Endothelial cell of umbilical vein (primary cell): Measurements from ENCODE around the gene TCF7. TPM values are rescaled to one million over a fixed set of nuclear protein-coding genes. Genes with fewer than 3 reads are reported as not detected.

Experiments
- BruUV-seq: library from RNA; stranded (reverse); fragments of 400-500 nt; replicated peaks from 2 replicates; lab custom pipeline; 2021; lab: Mats Ljungman, UMichigan
- CTCF ChIA-PET: fragments of 300-600, 350-600 bp; sonication (Branson Sonifier 250); formaldehyde crosslinking; loops from one replicate; lab custom pipeline; 2021; ENCODE audit warnings: antibody characterized with exemption, inconsistent platforms; lab: Charles Lee
- POLR2A ChIA-PET: fragments of 300-600, 350-600 bp; sonication (Branson Sonifier 250); formaldehyde crosslinking; loops from one replicate; lab custom pipeline; 2021; ENCODE audit warnings: antibody characterized with exemption, inconsistent platforms; lab: Charles Lee
- DNase-seq: peaks from one replicate; pipeline ENCODE4 v3.0.0-alpha.2; 2011; ENCODE audit warnings: low read depth, low spot score
- FAIRE-seq: peaks from 2 replicates; lab custom pipeline; 2011; peaks lifted over from hg19 to GRCh38; lab: Jason Lieb, UNC
- H2AFZ ChIP-seq: 2 replicates; pipeline ENCODE4 v1.6.0; 2012; ENCODE audit warnings: low read depth, low read length, control low read depth, inconsistent platforms
- H3K27ac ChIP-seq: 2 replicates; pipeline ENCODE4 v1.5.1; 2011; ENCODE audit warnings: low read depth, mild to moderate bottlenecking, control low read depth, low read length, moderate library complexity; ENCODE audit not compliant: insufficient read depth
- H3K27me3 ChIP-seq, 2 experiments: 2 replicates each; pipeline versions ENCODE4 v1.6.0 to v1.6.1; 2011; ENCODE audit warnings: low read length in 2 of 2, mixed read lengths in 1 of 2; ENCODE audit not compliant: control insufficient read depth in 2 of 2, insufficient read depth in 2 of 2
- H3K36me3 ChIP-seq, 2 experiments: 2 replicates in 1 of 2; 3 replicates in 1 of 2; pipeline ENCODE4 v1.5.1; 2011; ENCODE audit warnings: low read length in 2 of 2, mild to moderate bottlenecking in 1 of 2, moderate library complexity in 1 of 2; ENCODE audit not compliant: control insufficient read depth in 2 of 2, insufficient read depth in 2 of 2; ENCODE audit errors: extremely low read depth in 1 of 2
- H3K4me1 ChIP-seq: 3 replicates; pipeline ENCODE4 v1.5.1; 2011; ENCODE audit warnings: mild to moderate bottlenecking, low read length; ENCODE audit not compliant: control insufficient read depth, insufficient read depth; ENCODE audit errors: extremely low read depth
- H3K4me2 ChIP-seq: 2 replicates; pipeline ENCODE4 v1.6.1; 2011; ENCODE audit warnings: low read length, control low read depth, mixed read lengths; ENCODE audit not compliant: insufficient read depth
- H3K4me3 ChIP-seq, 3 experiments: fragments of 200-600 bp in 1 of 3; sonication (generic), shearing (Covaris generic) in 1 of 3; replicated peaks in 1 of 3; 2 replicates each; pipeline ENCODE4 v1.5.1; 2011 to 2016; ENCODE audit warnings: control low read depth in 3 of 3, low read length in 3 of 3, mild to moderate bottlenecking in 2 of 3, inconsistent platforms in 1 of 3, low read depth in 1 of 3, moderate library complexity in 1 of 3; ENCODE audit not compliant: insufficient read depth in 1 of 3
- H3K79me2 ChIP-seq: 2 replicates; pipeline ENCODE4 v1.6.0; 2012; ENCODE audit warnings: low read length, inconsistent platforms; ENCODE audit not compliant: control insufficient read depth, insufficient read depth
- H3K9ac ChIP-seq: replicated peaks from 2 replicates; pipeline ENCODE3; 2011; ENCODE audit warnings: low read length, control low read depth; ENCODE audit not compliant: insufficient read depth; ENCODE audit errors: extremely low read depth
- H3K9me1 ChIP-seq: replicated peaks from 3 replicates; pipeline ENCODE4 v1.6.0; 2011; ENCODE audit warnings: mild to moderate bottlenecking, low read length; ENCODE audit not compliant: control insufficient read depth, insufficient read depth; ENCODE audit errors: extremely low read depth
- H3K9me3 ChIP-seq: replicated peaks from 2 replicates; pipeline ENCODE4 v1.5.1; 2012; ENCODE audit warnings: low read length, inconsistent platforms; ENCODE audit not compliant: control insufficient read depth, insufficient read depth
- H4K20me1 ChIP-seq: replicated peaks from 2 replicates; pipeline ENCODE3; 2011; ENCODE audit warnings: mild to moderate bottlenecking, low read length; ENCODE audit not compliant: control insufficient read depth, insufficient read depth; ENCODE audit errors: extremely low read depth
- EZH2 ChIP-seq: IDR thresholded peaks from 2 replicates; pipeline ENCODE4 v1.6.1; 2012; ENCODE audit warnings: borderline replicate concordance, low read depth, mild to moderate bottlenecking, moderate library complexity, low read length, inconsistent platforms; ENCODE audit not compliant: severe bottlenecking
- FOS ChIP-seq: IDR thresholded peaks from 2 replicates; pipeline ENCODE4 v1.6.1; 2011; ENCODE audit warnings: mild to moderate bottlenecking, low read length, moderate library complexity, borderline replicate concordance; ENCODE audit not compliant: insufficient read depth
- GATA2 ChIP-seq: IDR thresholded peaks from 2 replicates; pipeline ENCODE4 v1.7.0; 2011; ENCODE audit warnings: low read depth, mild to moderate bottlenecking, moderate library complexity, mixed read lengths, low read length; ENCODE audit not compliant: insufficient read length, insufficient read depth
- JUN ChIP-seq: IDR thresholded peaks from 2 replicates; pipeline ENCODE4 v1.6.1; 2011; ENCODE audit warnings: borderline replicate concordance, low read depth; ENCODE audit not compliant: insufficient read length, insufficient read depth
- MYC ChIP-seq: IDR thresholded peaks from one replicate; pipeline ENCODE4 v1.6.1; 2011; ENCODE audit warnings: mild to moderate bottlenecking, low read depth, low read length
- POLR2A ChIP-seq: IDR thresholded peaks from 2 replicates; pipeline ENCODE4 v1.6.1; 2012; ENCODE audit warnings: low read depth, mild to moderate bottlenecking, control low read depth, low read length
- POLR2AphosphoS5 ChIP-seq: IDR thresholded peaks from 2 replicates; pipeline ENCODE4 v1.6.1; 2012; ENCODE audit warnings: low read depth, mild to moderate bottlenecking, control low read depth, low read length, moderate library complexity; ENCODE audit not compliant: insufficient read depth
- dilution Hi-C: fragments of 300-500 bp; cut with MboI; formaldehyde crosslinking; loops from one replicate; pipeline ENCODE4 v1.15.0; 2019; ENCODE audit warnings: low sequenced_read_pairs; ENCODE audit not compliant: extremely low pct_ligation_motif_present
- intact Hi-C: fragments of 100-400 bp; cut with micrococcal nuclease; formaldehyde crosslinking; loops from one replicate; pipeline ENCODE4 v1.10.0; 2022
- polyA plus RNA-seq, 4 experiments: library from polyadenylated mRNA; depleted of rRNA in 3 of 4; stranded (reverse) in 3 of 4; unstranded in 1 of 4; fragments of >200 nt; gene quantifications; 2 replicates each; pipeline versions ENCODE4 v1.2.1 to v1.2.3, GENCODE V29; 2011 to 2012; ENCODE audit warnings: missing spikeins in 1 of 4
- total RNA-seq: library from RNA; stranded (reverse); gene quantifications from 2 replicates; pipeline ENCODE4 v1.2.3, GENCODE V29; 2021
- TF ChIP-seq, protein P1 (sequence below), 2 donors: IDR thresholded peaks; 1 replicate in 1 of 2; 2 replicates in 1 of 2; pipeline ENCODE4 v1.5.1; 2011; ENCODE audit warnings: low read length in 2 of 2, mild to moderate bottlenecking in 2 of 2, moderate library complexity in 2 of 2, control low read depth in 1 of 2, inconsistent platforms in 1 of 2, low read depth in 1 of 2; ENCODE audit not compliant: insufficient read depth in 1 of 2; ENCODE audit errors: extremely low read depth in 1 of 2
- TF ChIP-seq, protein P2 (sequence below): IDR thresholded peaks from 2 replicates; pipeline ENCODE4 v1.6.1; 2011; ENCODE audit not compliant: insufficient read depth, insufficient read length

TCF7 gene
- total and polyA plus RNA-seq, 2 donors (not counting 3 experiments of a cell fraction or from before 2014, with no cell fraction given) = 1.8 to 2.5 TPM

DNA sequence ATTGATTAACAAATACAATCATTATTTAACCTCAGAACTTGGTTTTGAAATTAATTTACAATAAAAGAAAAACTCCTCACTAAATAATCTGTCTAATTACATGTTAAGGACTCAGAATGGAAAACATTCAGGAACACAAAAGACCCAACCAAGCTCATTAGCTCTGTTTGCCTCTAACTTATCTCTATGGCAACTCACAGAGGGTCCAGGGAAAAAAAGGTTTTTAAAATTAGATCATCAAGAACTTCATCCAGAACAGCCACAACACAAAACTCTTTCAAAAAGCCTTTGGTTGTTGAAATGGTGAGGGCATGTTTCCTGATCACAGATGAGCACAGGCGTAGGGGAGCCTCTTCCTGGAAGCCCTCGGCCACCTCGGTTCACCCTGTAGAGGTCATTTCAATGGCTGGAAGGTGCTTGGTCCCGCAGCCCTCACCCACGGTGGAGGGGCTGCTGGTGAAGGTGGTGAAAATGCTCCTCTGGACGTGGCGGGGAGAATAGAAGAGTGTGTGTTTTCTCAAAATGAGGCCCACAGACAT, 17.2 kb upstream of the TCF7 start:
- H3K9ac ChIP-seq = no peak overlapping the region
- H3K9me3 ChIP-seq = no peaks in the 10 kb centered on the region
- H3K36me3 ChIP-seq = no peaks in the 10 kb centered on the region
- H3K27ac ChIP-seq = no peak overlapping the region
- no peaks in the 10 kb centered on the region for H3K79me2 ChIP-seq
- dilution Hi-C loops (no loop called here), intact Hi-C loops (no loop called here)
- DNase-seq (no peak), FAIRE-seq (no peak)
- H4K20me1 ChIP-seq = no peaks in the 10 kb centered on the region
- H3K4me3 ChIP-seq = no peak overlapping the region
- CTCF ChIA-PET = interaction anchor here (6.4 to 6.7 kb wide), 2 partner anchors 44 to 57 kb away, joined by 64 to 132 read pairs; no protein-coding TSS in a partner anchor
- POLR2A ChIA-PET = no interaction called here
- H3K27me3 ChIP-seq = peaks cover 0 to 7% of the 10 kb centered on the region in 2 experiments
- no peak overlapping the region for H2AFZ ChIP-seq
- H3K9me1 ChIP-seq = no peaks in the 10 kb centered on the region
- no peaks in the 10 kb centered on the region for H3K4me1 ChIP-seq
- H3K4me2 ChIP-seq = no peak overlapping the region
- TF ChIP-seq, protein P1, sequence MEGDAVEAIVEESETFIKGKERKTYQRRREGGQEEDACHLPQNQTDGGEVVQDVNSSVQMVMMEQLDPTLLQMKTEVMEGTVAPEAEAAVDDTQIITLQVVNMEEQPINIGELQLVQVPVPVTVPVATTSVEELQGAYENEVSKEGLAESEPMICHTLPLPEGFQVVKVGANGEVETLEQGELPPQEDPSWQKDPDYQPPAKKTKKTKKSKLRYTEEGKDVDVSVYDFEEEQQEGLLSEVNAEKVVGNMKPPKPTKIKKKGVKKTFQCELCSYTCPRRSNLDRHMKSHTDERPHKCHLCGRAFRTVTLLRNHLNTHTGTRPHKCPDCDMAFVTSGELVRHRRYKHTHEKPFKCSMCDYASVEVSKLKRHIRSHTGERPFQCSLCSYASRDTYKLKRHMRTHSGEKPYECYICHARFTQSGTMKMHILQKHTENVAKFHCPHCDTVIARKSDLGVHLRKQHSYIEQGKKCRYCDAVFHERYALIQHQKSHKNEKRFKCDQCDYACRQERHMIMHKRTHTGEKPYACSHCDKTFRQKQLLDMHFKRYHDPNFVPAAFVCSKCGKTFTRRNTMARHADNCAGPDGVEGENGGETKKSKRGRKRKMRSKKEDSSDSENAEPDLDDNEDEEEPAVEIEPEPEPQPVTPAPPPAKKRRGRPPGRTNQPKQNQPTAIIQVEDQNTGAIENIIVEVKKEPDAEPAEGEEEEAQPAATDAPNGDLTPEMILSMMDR (IDR thresholded peaks at IDR 0.05; ENCODE audit: extremely low read depth in 1 of 2, insufficient read depth in 1 of 2, low read depth in 1 of 2, low read length in 2 of 2) = no peak
- TF ChIP-seq MYC (no peak), GATA2 (no peak), EZH2 (no peak), POLR2A (no peak), JUN (no peak), POLR2AphosphoS5 (no peak), FOS (no peak)
- TF ChIP-seq, protein P2, sequence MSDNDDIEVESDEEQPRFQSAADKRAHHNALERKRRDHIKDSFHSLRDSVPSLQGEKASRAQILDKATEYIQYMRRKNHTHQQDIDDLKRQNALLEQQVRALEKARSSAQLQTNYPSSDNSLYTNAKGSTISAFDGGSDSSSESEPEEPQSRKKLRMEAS = no peak
- BruUV-seq = no TSS peak
